ENCODE data around the gene TNS3. TPM values are rescaled to one million over a fixed set of nuclear protein-coding genes. Genes with fewer than 3 reads are reported as not detected.

TNS3 gene
- total and polyA plus RNA-seq, 10 of the 15 experiments (the other 5 are each of a cell fraction or from before 2014, with no cell fraction given) = 0.27 to 2.7 (median 0.79) TPM

DNA sequence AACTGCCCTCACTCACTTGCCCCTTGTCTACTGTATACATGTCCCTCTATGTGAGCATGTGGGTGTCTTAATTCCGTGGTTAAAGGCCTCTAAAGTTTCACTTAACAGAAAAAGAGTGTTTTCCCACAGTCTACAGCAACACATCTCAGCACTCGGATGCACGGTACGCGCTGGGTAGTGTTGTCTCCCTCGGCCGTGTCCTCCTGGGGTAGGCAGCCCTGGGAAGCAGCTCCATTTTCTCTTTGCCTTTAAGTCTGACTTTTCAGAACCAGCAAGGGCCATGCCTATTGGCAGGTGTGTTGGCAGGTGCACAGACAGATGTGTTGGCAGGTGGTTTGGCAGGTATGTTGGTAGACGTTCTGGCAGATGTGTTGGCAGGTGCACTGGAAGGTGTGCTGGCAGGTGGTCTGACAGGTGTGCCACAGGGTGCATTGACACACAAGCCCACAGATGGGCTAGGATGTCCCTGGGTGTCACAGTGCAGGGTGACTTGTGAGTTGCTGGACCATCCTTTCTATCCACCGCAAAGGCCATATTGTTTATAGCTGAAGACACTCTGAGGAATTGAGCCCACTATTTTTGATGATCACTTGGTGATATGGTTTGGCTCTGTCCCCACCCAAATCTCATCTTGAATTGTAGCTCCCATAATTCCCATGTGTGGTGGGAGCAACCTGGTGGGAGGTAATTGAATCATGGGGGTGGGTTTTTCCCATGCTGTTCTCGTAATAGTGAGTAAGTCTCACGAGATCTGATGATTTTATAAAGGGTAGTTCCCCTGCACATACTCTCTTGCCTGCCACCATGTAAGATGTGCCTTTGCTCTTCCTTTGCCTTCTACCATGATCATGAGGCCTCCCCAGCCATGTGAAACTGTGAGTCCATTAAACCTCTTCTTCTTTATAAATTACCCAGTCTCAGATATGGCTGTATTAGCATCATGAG lies 296.9 kb downstream of the TNS3 start (continued):
- TF ChIP-seq BCL11A (IDR thresholded peaks at IDR 0.05; ENCODE audit: low read depth, low read length) = no peak
- no peak for TF ChIP-seq JUNB (IDR thresholded peaks at IDR 0.05)
- TF ChIP-seq KDM1A (IDR thresholded peaks at IDR 0.05; ENCODE audit: borderline replicate concordance) = no peak
- TF ChIP-seq TARDBP (IDR thresholded peaks at IDR 0.05; ENCODE audit: borderline replicate concordance) = no peak
- TF ChIP-seq, protein P1, sequence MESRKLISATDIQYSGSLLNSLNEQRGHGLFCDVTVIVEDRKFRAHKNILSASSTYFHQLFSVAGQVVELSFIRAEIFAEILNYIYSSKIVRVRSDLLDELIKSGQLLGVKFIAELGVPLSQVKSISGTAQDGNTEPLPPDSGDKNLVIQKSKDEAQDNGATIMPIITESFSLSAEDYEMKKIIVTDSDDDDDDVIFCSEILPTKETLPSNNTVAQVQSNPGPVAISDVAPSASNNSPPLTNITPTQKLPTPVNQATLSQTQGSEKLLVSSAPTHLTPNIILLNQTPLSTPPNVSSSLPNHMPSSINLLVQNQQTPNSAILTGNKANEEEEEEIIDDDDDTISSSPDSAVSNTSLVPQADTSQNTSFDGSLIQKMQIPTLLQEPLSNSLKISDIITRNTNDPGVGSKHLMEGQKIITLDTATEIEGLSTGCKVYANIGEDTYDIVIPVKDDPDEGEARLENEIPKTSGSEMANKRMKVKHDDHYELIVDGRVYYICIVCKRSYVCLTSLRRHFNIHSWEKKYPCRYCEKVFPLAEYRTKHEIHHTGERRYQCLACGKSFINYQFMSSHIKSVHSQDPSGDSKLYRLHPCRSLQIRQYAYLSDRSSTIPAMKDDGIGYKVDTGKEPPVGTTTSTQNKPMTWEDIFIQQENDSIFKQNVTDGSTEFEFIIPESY (IDR thresholded peaks at IDR 0.05) = no peak

DNA sequence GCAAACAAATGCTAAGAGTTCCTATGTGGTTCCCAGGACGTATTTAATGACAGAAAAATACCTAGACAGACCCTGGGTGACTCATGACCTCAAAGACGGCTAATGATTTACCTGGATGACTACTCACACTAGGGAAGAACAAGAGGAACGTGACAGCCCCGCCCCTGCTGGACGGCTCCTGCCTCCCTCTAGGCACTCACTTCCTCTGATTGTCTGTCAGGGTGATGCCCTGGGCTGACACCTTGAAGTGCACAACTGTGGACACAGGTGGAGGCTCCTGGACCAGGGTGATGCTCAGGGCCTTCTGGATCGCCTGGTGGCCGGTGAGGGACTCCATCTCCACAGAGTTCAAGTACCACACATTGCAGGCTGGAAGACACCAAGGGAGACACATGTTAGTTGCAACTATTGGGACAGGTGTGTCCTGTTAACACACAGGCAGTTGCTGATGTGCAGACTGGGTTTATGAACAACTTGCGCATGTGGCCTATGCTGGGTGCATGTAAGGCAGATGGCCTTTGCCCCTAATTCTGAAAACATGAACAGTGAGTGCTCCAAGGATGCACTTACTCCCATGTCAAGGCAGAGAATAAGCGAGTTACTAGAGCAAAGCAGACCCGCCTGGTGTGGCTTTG lies 298.3 kb downstream of the TNS3 start:
- Histone ChIP-seq H3K79me2 (ENCODE audit: control insufficient read depth, insufficient read depth, low read length) (no peaks in the 10 kb centered on the region), H3K36me3 (ENCODE audit: control insufficient read depth in 2 of 2, insufficient read depth in 2 of 2, low read length in 1 of 2) (no peaks in the 10 kb centered on the region; a peak in 1 of 4 replicates), H2AFZ (ENCODE audit: control insufficient read depth, low read depth, low read length) (no peak overlapping the region), H3K27ac (ENCODE audit: control insufficient read depth, insufficient read depth) (no peak overlapping the region), H3K4me2 (ENCODE audit: control insufficient read depth, insufficient read depth) (no peak overlapping the region), H3K27me3 (replicated peaks in 1 of 2; ENCODE audit: control insufficient read depth in 2 of 2, insufficient read depth in 2 of 2, low read length in 1 of 2) (no peaks in the 10 kb centered on the region), H4K20me1 (ENCODE audit: control insufficient read depth, insufficient read depth) (no peaks in the 10 kb centered on the region), H3K4me3 (no peak overlapping the region), H3K9me3 (replicated peaks; ENCODE audit: control insufficient read depth, insufficient read depth, low read length) (no peaks in the 10 kb centered on the region; the same call in 1 of the 3 replicates), H3K9ac (ENCODE audit: control insufficient read depth, insufficient read depth, low read length) (no peak overlapping the region), H3K4me1 (ENCODE audit: control insufficient read depth, insufficient read depth, low read length) (no peaks in the 10 kb centered on the region)
- in situ Hi-C loops (cut with MboI) = no loop called here
- FAIRE-seq = no peak
- no peak for DNase-seq (ENCODE audit: low read depth, low spot score)
- ChIA-PET SMC1A (ENCODE audit: uncharacterized antibody, unreplicated experiment) (no interaction called here), RAD21 (ENCODE audit: unreplicated experiment) (no interaction called here), CTCF (no interaction called here), POLR2A (no interaction called here)
- no peak for ATAC-seq
- intact Hi-C loops (cut with micrococcal nuclease; ENCODE audit: unreplicated experiment) = no loop called here
- no TSS peak for BruUV-seq (replicated peaks)
- WGBS (ENCODE audit: insufficient coverage, insufficient replicate concordance, low lambda C conversion rate, missing lambda C conversion rate) = 50% methylated on average over 10 of the region's 10 CpGs
- no peak for TF ChIP-seq MXI1 (IDR thresholded peaks at IDR 0.05; ENCODE audit: low read depth, low read length)
- TF ChIP-seq LARP7 (IDR thresholded peaks at IDR 0.05) = no peak
- TF ChIP-seq FOXM1 (IDR thresholded peaks at IDR 0.05; ENCODE audit: low read depth, low read length) = no peak
- no peak for TF ChIP-seq WRNIP1 (IDR thresholded peaks at IDR 0.05; ENCODE audit: borderline replicate concordance, low read depth, low read length)
- no peak for TF ChIP-seq PAX5 (IDR thresholded peaks at IDR 0.05; ENCODE audit: borderline replicate concordance, low read depth, low read length)
- no peak for TF ChIP-seq NR2C1 (IDR thresholded peaks at IDR 0.05)
- TF ChIP-seq E2F8 (IDR thresholded peaks at IDR 0.05; ENCODE audit: low read depth, partially characterized antibody) = no peak
- no peak for TF ChIP-seq SMAD5 (IDR thresholded peaks at IDR 0.05; ENCODE audit: low read depth)
- TF ChIP-seq MTA2 (IDR thresholded peaks at IDR 0.05; ENCODE audit: low read depth) = no peak
- TF ChIP-seq IKZF1 (conservative IDR thresholded peaks at IDR 0.05) = no peak
- TF ChIP-seq BACH1 (IDR thresholded peaks at IDR 0.05; ENCODE audit: borderline replicate concordance) = no peak
- TF ChIP-seq SP1 (IDR thresholded peaks at IDR 0.05; ENCODE audit: low read depth, low read length) = no peak
- TF ChIP-seq, protein P2, sequence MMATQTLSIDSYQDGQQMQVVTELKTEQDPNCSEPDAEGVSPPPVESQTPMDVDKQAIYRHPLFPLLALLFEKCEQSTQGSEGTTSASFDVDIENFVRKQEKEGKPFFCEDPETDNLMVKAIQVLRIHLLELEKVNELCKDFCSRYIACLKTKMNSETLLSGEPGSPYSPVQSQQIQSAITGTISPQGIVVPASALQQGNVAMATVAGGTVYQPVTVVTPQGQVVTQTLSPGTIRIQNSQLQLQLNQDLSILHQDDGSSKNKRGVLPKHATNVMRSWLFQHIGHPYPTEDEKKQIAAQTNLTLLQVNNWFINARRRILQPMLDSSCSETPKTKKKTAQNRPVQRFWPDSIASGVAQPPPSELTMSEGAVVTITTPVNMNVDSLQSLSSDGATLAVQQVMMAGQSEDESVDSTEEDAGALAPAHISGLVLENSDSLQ (IDR thresholded peaks at IDR 0.05) = no peak

Measured in GM12878 (cell line).